Measurements from ENCODE around the gene LAMC2.
"Not testable (repeated sequence)": the region's sequence is repeated elsewhere in the genome, so short reads cannot be mapped to it uniquely, and the experiment has no call there.

Gene LAMC2

DNA sequence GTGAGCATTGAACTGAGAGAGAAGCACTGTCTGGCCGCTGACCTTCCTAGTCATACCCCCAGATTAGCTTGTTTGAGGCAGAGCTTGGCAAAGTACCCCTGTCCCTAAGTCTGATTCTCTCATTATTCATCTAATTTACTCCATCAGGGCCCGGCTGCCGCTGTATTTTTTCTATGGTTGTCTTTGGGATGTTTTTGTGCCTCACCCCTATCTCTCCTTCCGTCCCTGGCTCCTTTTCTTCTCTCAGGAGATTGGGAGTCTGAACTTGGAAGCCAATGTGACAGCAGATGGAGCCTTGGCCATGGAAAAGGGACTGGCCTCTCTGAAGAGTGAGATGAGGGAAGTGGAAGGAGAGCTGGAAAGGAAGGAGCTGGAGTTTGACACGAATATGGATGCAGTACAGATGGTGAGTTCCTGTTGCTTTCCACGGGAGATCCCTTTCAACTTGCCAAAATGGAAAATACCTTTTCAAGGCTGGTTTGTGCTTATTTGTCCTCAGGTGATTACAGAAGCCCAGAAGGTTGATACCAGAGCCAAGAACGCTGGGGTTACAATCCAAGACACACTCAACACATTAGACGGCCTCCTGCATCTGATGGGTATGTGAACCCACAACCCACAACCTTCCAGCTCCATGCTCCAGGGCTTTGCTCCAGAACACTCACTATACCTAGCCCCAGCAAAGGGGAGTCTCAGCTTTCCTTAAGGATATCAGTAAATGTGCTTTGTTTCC, 53.9 kb downstream of the LAMC2 start:
- DNase-seq, result no peak

- DNase-seq, result no peak
These were observed 54.4 kb downstream of the LAMC2 start for GRCh38 chr1:183240526-183240825.

DNA sequence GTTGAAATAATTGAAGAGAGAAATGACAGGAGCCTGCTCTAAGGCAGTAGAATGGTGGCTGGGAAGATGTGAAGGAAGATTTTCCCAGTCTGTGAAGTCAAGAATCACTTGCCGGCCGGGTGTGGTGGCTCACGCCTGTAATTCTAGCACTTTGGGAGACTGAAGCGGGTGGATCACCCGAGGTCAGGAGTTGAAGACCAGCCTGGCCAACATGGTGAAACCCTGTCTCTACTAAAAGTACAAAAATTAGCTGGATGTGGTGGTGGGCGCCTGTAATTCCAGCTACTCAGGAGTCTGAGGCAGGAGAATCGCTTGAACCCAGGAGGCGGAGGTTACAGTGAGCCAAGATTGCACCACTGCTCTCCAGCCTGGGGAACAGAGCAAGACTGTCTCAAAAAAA, 54.8 kb downstream of the LAMC2 start:
- not testable (repeated sequence) for DNase-seq

- DNase-seq, result no peak
These were observed 55.4 kb downstream of the LAMC2 start for GRCh38 chr1:183241471-183241870.

GRCh38 chr1:183242556-183242955, 56.5 kb downstream of the LAMC2 start:
- no peak for DNase-seq

DNA sequence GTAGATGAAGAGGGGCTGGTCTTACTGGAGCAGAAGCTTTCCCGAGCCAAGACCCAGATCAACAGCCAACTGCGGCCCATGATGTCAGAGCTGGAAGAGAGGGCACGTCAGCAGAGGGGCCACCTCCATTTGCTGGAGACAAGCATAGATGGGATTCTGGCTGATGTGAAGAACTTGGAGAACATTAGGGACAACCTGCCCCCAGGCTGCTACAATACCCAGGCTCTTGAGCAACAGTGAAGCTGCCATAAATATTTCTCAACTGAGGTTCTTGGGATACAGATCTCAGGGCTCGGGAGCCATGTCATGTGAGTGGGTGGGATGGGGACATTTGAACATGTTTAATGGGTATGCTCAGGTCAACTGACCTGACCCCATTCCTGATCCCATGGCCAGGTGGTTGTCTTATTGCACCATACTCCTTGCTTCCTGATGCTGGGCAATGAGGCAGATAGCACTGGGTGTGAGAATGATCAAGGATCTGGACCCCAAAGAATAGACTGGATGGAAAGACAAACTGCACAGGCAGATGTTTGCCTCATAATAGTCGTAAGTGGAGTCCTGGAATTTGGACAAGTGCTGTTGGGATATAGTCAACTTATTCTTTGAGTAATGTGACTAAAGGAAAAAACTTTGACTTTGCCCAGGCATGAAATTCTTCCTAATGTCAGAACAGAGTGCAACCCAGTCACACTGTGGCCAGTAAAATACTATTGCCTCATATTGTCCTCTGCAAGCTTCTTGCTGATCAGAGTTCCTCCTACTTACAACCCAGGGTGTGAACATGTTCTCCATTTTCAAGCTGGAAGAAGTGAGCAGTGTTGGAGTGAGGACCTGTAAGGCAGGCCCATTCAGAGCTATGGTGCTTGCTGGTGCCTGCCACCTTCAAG, 57.3 kb downstream of the LAMC2 start:
- DNase-seq, result no peak

DNA sequence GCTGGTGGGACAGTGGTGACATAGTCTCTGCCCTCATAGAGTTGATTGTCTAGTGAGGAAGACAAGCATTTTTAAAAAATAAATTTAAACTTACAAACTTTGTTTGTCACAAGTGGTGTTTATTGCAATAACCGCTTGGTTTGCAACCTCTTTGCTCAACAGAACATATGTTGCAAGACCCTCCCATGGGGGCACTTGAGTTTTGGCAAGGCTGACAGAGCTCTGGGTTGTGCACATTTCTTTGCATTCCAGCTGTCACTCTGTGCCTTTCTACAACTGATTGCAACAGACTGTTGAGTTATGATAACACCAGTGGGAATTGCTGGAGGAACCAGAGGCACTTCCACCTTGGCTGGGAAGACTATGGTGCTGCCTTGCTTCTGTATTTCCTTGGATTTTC, 58.4 kb downstream of the LAMC2 start:
- DNase-seq, result no peak

GRCh38 chr1:183245357-183245756, 59.3 kb downstream of the LAMC2 start:
- DNase-seq, result no peak

DNA sequence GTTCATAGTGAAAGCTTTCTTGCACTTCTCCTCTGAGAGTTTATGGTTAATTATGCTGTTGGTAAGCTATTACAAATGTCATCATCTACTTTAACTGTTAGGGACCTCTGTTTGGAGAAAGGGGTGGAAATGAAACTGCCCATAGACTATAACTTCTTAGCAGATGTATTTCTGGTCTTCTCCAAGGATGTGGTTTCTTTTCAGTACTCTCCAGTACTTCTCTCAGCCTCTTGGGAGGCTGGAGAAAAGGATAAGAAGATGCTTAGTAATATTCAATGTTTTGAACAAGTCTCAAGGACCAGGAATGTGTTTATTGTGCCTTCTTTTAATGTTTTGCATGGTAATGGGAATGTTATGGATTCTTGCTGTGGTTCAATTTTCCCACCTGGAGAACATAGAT, 60.4 kb downstream of the LAMC2 start:
- no peak for DNase-seq

DNA sequence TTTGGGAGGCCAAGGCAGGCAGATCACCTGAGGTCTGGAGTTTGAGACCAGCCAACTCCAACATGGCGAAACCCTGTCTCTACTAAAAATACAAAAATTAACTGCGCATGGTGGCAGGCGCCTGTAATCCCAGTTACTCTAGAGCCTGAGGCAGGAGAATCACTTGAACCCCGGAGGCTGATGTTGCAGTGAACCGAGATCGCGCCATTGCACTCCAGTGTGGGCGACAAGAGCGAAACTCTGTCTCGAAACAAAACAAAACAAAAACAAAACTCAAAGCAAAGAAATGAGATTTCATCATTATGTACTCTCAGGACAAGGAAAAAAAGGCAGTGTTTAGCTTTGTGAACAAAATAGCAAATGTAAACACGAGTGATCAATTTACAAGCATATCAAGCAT, 61.0 kb downstream of the LAMC2 start:
- DNase-seq, result no peak

GRCh38 chr1:183247484-183247883, 61.4 kb downstream of the LAMC2 start:
- DNase-seq, result no peak

DNA sequence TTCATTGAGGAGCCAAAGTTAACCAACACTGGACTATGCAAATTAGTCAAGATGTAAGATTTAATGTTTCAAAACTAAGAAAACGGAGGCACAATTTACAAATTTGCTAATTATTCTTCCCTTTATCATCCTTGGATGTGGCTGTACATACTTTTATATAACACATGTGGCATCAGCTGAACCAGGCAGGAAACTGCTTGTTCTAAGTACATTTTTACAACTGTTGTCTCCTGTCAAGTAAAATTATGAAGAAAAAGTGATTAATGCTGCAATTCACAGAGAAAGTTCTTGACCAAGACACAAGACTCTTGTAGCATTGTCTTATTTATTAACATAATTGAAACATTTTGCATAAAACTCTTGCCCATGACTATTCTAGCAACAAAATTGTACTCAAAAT, 61.9 kb downstream of the LAMC2 start:
- no peak for DNase-seq

GRCh38 chr1:183248989-183249691, 63.1 kb downstream of the LAMC2 start:
- DNase-seq, result no peak

- no peak for DNase-seq
These were observed 63.9 kb downstream of the LAMC2 start for GRCh38 chr1:183249941-183250452.

DNA sequence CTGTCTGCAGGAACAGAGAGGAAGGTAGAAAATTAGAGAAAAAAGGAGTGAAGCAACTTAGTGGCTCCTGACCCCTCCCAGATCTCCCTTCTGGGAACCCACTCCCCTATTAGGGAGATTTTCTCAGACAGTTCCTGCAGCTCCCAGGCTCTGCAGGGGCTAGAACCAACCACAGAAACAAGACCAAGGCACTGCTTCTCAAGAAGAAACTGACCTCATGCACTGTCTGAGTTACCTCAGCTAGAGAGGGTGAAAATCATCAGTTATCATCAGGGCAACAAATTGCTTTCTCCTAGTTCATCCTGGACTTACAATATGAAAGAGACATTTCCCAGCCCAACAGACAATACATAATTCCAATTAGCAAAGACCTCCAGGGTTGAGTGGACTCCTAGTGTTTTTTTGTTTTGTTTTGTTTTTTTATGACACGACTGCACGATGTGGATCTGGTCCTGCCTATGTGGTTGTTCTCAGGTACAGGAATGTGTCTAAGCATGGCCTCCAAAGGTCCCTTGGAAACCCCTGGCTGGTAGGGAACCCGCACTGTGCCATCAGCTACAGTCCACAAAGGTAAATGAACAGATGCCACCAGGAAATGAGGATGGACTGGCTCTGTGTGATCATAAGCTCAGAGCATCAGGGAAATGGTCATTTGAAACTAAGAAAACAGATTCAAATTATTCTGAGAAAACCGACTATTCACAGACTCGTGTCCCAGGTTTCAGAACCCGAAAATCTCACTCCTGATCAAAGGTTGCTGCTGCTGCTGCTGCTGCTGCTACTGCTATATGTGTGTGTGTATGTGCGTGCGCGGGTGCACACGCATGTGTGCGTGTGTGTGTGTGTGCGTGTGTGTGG, 65.3 kb downstream of the LAMC2 start:
- no peak for DNase-seq

- DNase-seq, result no peak
These were observed 65.9 kb downstream of the LAMC2 start for GRCh38 chr1:183251959-183252450.

GRCh38 chr1:183255073-183255472, 69.0 kb downstream of the LAMC2 start:
- no peak for DNase-seq

DNA sequence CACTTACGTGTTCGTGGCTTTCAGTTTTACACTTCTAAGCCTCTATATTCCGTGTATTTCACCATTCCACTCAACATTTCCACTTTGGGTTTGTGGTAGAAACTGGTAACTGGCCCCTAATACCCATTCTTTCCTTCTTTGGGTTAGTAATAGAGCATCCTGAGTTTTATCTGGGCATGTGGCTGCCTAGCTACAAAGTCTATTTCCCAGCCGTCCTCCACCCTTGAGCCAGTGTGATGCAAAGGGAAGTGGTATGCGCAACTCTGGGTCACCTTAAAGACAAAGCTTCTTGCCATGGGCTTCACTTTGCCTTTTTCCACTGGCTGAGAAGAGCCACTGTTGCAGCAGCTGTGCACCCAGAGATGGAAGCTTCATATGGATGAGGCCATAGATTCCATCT, 73.9 kb downstream of the LAMC2 start:
- no peak for DNase-seq

- no peak for DNase-seq
These were observed 76.7 kb downstream of the LAMC2 start for GRCh38 chr1:183262628-183263200.

DNA sequence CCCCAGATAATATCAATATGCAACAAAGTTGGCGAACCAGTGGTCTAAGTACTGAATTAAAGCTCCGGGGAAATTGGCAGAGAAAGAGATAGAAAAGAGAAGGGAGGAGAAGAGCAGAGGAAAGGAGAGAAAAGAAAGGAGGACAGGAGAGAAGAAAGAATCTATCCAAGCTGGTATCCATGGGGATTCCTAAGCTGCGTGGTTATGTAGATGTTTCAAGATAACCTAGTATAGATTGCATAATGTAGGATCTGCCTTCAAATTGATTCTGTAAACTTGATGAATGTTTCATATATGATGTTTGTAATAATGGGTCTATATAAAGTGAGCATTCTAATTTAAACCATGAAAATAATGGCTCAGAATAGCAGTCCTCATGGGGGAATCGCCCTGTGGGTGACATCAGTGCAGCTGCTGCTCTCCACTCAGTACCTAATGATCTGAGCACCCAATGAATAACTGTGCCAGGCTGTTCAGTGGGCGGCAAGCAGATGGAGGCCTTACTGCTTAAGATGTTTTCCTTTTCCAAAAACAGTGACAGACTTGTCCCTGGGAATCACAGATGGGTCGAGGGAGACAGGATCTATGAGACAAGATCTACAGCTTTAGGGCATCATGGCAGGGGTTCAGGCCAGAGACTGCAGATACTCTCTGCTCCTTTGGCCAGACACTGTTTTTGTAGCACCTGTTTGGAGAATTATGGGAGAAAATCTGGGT, 78.0 kb downstream of the LAMC2 start:
- DNase-seq, result no peak

- no peak for DNase-seq
These were observed 81.8 kb downstream of the LAMC2 start for GRCh38 chr1:183267646-183268431.
